ENCODE data around the gene MTHFSD.
A peak's percentile ranks its signal among the peaks of the same experiment; 100 is the strongest.

Gene MTHFSD

GRCh38 chr16:86525696-86526095, 29.3 kb downstream of the MTHFSD start:
- DNase-seq: no peak

DNA sequence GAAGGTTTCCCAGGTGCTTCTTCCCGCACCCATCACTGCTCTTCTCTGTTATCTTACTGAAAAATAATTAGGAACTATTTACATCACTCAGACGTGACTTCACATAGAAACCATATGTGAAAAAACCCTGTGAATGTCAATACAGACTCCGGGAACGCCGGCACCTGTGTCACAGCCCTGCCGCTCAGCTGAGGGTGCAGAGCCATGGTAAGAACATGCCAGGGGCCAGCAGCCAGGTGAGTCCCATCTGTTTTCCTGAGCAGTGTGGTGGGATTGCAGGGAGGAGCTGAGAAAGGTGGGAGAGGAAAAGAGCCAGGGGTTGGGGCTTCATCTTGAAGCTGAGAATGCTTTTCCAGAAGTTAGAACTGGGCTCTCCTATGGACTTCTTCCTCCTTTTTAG, 31.0 kb downstream of the MTHFSD start:
- no peak for DNase-seq

GRCh38 chr16:86523166-86523740, 31.8 kb downstream of the MTHFSD start:
- DNase-seq: no peak

DNA sequence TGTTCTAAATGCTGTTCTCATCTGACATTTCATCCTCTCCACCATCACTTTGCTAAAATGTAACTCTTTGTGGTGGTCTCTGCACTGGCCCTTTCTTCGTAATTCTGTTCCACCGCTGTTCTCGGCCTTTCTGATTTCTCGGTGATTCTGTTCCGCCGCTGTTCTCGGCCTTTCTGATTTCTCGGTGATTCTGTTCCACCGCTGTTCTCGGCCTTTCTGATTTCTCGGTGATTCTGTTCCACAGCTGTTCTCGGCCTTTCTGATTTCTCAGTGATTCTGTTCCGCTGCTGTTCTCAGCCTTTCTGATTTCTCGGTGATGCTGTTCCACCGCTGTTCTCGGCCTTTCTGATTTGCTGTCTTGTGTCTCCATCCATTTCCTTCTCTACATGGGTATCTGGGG, 32.4 kb downstream of the MTHFSD start:
- no peak for DNase-seq

- DNase-seq: no peak
Measured at GRCh38 chr16:86521236-86522197, 33.5 kb downstream of the MTHFSD start.

GRCh38 chr16:86520317-86521210, 34.5 kb downstream of the MTHFSD start:
- no peak for DNase-seq

DNA sequence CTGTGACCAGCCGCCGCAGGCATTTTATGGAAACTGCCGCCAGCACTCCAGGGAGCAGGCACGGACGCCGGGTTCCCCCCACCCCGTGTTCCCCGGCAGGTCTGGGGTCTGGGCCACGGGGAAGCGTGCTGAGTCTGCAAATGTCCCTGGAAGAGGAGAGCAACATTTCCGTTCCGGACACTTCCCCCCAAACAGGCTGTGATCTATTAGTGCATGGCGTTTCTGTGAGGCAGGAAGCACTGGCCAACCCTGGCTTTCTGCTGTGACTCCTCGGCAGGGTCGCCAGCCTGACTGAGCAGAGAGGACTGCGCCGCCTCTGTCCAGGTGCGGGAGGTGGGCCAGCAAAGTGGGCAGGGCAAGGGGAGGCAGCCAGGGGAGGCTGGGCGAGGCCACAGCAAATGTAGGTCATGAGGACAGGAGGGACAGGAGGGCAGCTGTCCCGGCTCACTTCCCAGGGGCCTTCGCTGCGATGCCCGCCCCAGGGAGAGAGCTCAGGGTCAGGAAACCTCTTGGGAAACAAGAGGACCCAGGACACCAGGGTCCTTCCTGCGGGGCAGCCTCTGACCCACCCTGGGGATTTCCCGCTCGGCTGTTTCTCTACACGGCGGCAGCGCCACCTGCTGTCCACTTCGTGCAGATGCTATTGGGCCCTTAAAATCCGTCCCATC, 35.3 kb downstream of the MTHFSD start:
- no peak for DNase-seq

DNA sequence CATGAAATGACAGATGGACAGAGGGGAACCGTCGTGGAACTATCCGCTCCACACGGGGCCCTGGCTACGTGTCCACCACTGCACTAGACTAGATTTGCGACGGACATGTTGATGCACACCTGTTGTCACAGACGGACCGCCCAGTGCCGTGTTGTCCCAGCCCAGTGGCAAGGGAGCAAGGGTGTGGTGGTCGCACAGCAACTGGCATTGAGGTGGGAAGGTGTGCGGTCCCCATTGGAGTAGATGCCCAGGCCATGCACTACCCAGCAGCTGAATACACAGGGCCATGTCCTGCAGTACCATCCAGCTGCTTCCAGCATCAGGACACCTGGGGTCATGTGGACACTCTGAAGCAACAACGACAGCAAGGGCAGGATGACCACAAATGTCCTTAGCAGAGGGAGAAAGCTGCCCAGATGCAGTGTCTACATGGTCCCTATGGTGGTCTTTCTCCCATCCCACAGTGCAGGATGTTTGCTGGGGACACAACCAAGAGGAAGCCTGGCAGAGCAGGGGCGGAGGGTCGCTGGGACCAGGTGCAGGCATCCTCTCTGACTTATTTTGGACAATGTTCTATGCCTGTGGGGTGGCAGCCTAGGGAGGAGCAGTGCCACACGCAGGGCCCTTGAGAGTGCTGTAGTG, 35.9 kb downstream of the MTHFSD start:
- no peak for DNase-seq

- peak; percentile 7 for DNase-seq
Measured at GRCh38 chr16:86517652-86518258, 37.3 kb downstream of the MTHFSD start.

DNA sequence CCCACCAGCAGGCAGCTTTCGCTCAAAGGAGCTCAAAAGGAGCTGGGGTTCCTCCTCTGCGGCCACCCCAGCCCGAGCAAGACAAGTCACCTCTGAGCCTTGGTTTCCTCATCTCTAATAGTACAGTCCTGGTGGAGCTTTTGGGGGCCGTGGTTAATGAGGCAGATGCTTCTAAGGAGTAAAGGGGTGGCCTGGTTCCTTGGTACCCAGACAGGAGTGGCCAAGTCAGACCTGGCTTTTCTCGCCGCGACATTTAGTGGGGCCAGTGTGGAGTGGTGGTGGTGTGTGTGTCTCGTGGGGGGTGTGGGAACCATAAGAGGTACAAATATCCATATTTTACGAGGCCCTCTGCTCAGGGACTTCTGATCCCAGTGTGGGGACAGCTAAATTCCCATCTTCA, 38.0 kb downstream of the MTHFSD start:
- no peak for DNase-seq

DNA sequence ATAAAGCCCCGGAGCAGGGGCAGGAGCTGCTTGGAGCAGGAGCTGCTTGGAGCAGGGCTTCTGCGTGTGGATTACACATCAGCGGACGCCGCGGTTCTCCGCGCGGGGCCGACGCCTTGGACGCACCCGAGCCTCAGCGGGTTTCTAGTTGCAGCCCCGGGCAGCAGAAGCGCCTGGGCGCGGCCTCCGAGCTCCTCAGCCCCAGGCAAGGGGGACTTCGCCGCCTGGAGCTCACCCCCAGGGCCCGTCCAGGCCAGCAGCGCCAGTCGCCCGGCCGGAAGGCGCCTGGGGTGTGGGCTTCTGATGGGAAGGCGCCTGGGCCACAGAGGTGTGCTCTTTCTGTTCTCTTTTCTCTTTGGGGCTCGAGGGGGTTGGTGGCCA, 38.4 kb downstream of the MTHFSD start:
- DNase-seq: no peak

- DNase-seq: no peak
Measured at GRCh38 chr16:86515777-86516622, 39.0 kb downstream of the MTHFSD start.

- DNase-seq: no peak
Measured at GRCh38 chr16:86515413-86515776, 39.6 kb downstream of the MTHFSD start.

- DNase-seq: no peak
Measured at GRCh38 chr16:86514481-86515376, 40.3 kb downstream of the MTHFSD start.

DNA sequence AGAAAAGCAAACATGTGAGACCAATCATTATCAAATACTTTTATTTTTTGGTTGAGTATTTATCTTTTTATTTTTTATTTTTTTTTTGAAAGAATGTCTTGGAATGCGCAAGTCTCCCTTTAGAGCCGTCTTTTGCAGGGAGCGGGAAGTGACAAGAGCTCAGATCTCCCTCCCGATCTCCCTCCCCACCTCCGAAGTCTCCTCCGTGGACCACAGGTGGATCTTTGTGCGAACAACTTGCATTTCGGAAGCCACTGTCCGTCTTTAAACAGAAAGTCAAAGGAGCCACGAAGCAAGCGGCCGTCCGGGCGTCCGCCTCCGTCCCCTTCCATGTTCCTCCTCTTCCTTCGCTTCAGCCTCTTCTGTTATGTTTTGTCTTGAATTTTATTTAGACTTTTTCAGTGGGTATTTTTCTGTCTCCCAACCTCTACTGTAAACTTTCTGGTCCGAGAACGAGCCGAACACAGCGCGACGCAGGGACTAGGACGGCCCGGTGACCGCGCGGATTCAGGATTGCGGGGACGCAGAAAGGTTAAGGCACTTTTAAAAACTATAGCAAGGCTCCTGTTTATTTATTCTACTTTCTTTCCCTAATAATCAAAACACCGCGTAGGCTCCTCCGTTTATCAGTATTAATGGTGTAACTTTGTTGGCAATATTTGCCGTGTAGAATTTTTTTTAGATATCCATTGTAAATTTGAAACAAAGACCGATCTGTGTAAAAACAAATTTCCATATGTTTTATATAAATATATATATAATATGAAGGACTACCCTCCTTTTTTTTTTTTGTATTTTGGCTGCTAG, 41.4 kb downstream of the MTHFSD start:
- no peak for DNase-seq

DNA sequence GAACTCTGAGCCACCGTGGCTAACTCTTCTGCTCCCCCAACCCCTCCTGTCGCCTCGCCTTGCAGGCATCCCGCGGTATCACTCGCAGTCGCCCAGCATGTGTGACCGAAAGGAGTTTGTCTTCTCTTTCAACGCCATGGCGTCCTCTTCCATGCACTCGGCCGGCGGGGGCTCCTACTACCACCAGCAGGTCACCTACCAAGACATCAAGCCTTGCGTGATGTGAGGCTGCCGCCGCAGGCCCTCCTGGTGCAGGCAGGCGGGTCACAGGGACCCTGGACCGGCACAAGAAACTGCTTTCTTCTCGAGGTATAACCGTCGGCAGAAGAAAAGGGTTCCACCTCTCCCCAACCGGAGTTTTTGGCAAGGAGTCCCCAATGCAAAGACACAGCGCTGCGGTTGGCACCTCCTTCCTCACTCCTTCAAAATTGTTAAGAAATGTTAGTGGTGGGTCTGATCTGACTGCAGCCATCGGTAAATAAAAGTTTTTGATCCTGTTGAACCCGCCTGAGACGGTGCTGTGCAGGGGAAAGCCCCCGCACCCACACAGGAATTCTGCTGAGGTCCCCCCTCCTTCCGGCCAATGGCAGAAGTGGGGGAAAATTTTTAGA, 42.1 kb downstream of the MTHFSD start:
- DNase-seq: no peak

- DNase-seq: no peak
Measured at GRCh38 chr16:86512301-86512859, 42.7 kb downstream of the MTHFSD start.

Data from NCI-H748 treated with DMSO at 0.1 percent for 48 hours (cell line).